ENCODE results near the gene ATP1B2. TPM values are rescaled to one million over a fixed set of nuclear protein-coding genes. Genes with fewer than 3 reads are reported as not detected.

ATP1B2 gene
- total and polyA plus RNA-seq, 8 donors = 0.68 to 31.3 (median 26.4) TPM

- no peak for TF ChIP-seq CTCF (IDR thresholded peaks at IDR 0.05)
- Histone ChIP-seq H3K27ac (no peak overlapping the region), H3K27me3 (peaks cover 19 to 60% of the 10 kb centered on the region in 2 donors), H3K36me3 (peaks cover 0 to 33% of the 10 kb centered on the region in 2 donors), H3K4me3 (no peak overlapping the region), H3K9me3 (no peaks in the 10 kb centered on the region), H3K4me1 (peaks cover 5 to 13% of the 10 kb centered on the region in 2 donors)
- DNase-seq = peak in 2 of 4 donors; percentile 51 to 87
- ATAC-seq = peak; percentile 68
- intact Hi-C loops (cut with DNase I) = no loop called here
Measured at GRCh38 chr17:7703584-7704479, 53.1 kb downstream of the ATP1B2 start.

GRCh38 chr17:7704601-7705268 lies 54.0 kb downstream of the ATP1B2 start, which contains the start of gene EFNB3:
Gene EFNB3, plus strand, starts transcription at chr17:7705202. Its CDS starts 397 bp downstream, at chr17:7705599.
- no peak for TF ChIP-seq CTCF (IDR thresholded peaks at IDR 0.05)
- Histone ChIP-seq H3K36me3 (peaks cover 0 to 33% of the 10 kb centered on the region in 2 donors), H3K27ac (no peak within 1 kb of the TSS), H3K4me3 (peak within 1 kb of the TSS; percentile 19 to 25), H3K9me3 (no peaks in the 10 kb centered on the region), H3K27me3 (peaks cover 19 to 63% of the 10 kb centered on the region in 2 donors), H3K4me1 (peaks cover 5 to 13% of the 10 kb centered on the region in 2 donors)
- peak in 2 of 4 donors; percentile 43 to 71 for DNase-seq
- intact Hi-C loops (cut with DNase I) = no loop called here
- ATAC-seq = peak; percentile 64

- DNase-seq (no peak), ATAC-seq (no peak)
- intact Hi-C loops (cut with DNase I) = no loop called here
Measured at GRCh38 chr17:7705269-7706255, 54.8 kb downstream of the ATP1B2 start.

More at GRCh38 chr17:7705269-7706255, 54.8 kb downstream of the ATP1B2 start:
- H3K36me3 ChIP-seq = peaks cover 0 to 27% of the 10 kb centered on the region in 2 donors
- H3K9me3 ChIP-seq = no peaks in the 10 kb centered on the region
- peak overlapping the region; percentile 19 to 25 for H3K4me3 ChIP-seq
- no peak for TF ChIP-seq CTCF (IDR thresholded peaks at IDR 0.05)
- no peak overlapping the region for H3K27ac ChIP-seq
- H3K27me3 ChIP-seq = peaks cover 19 to 66% of the 10 kb centered on the region in 2 donors
- peaks cover 5 to 18% of the 10 kb centered on the region in 2 donors for H3K4me1 ChIP-seq

All from left lung (tissue), 10 donors.